K562 (cell line): Measurements from ENCODE around the gene ZER1. TPM values are rescaled to one million over a fixed set of nuclear protein-coding genes. Genes with fewer than 3 reads are reported as not detected.

ENCODE experiments used
- ATAC-seq: fragments of 200-7000 bp; cut with Tn5 transposase; 3 replicates; pipeline ENCODE4 v1.9.1; 2020; ENCODE audit warnings: moderate library complexity
- BruUV-seq: library from RNA; stranded (reverse); fragments of 400-500 nt; replicated peaks from 2 replicates; lab custom pipeline; 2021; lab: Mats Ljungman, UMichigan
- CTCF ChIA-PET: fragments of 300-600 bp; formaldehyde crosslinking; extraction: SDS; loops from one replicate; lab custom pipeline; 2021; ENCODE audit warnings: low intra/inter-chr PET ratio; lab: Yijun Ruan, JAX
- POLR2A ChIA-PET: fragments of 300-600, 350-650 bp; sonication (Branson Sonifier 250); formaldehyde crosslinking; extraction: SDS; loops from one replicate; lab custom pipeline; 2021; ENCODE audit warnings: antibody characterized with exemption, inconsistent platforms; lab: Yijun Ruan, JAX
- DNase-seq, 4 experiments: peaks; one replicate each; pipeline versions ENCODE4 v3.0.0 to v3.0.0-alpha.2; 2011 to 2018; ENCODE audit warnings: low spot score in 3 of 4, mixed read lengths in 3 of 4; ENCODE audit errors: extremely low read depth in 1 of 4
- FAIRE-seq: peaks from 2 replicates; lab custom pipeline; 2011; peaks lifted over from hg19 to GRCh38; lab: Jason Lieb, UNC
- H2AFZ ChIP-seq: 2 replicates; pipeline ENCODE4 v1.6.0; 2011; ENCODE audit warnings: low read depth, low read length, control low read depth, inconsistent platforms
- H3K27ac ChIP-seq: fragments of 200-600 bp; 3 replicates; pipeline ENCODE4 v1.8.0; 2011; ENCODE audit warnings: low read depth, mild to moderate bottlenecking, control low read depth, inconsistent platforms, low read length, moderate library complexity, mixed read lengths; ENCODE audit errors: extremely low read depth
- H3K27me3 ChIP-seq, 2 experiments: fragments of 300-600 bp in 1 of 2; 2 replicates in 1 of 2; 3 replicates in 1 of 2; pipeline versions ENCODE4 v1.6.0 to v1.8.0; 2011; ENCODE audit warnings: inconsistent platforms in 2 of 2, low read length in 2 of 2, mild to moderate bottlenecking in 1 of 2, mixed read lengths in 1 of 2, moderate library complexity in 1 of 2; ENCODE audit not compliant: control insufficient read depth in 2 of 2, insufficient read depth in 2 of 2
- H3K36me3 ChIP-seq: fragments of 300-600 bp; 3 replicates; pipeline ENCODE4 v1.8.0; 2011; ENCODE audit warnings: mild to moderate bottlenecking, low read length, inconsistent platforms; ENCODE audit not compliant: control insufficient read depth, insufficient read depth
- H3K4me1 ChIP-seq, 2 experiments: fragments of 200-600 bp in 1 of 2; replicated peaks in 1 of 2; 2 replicates in 1 of 2; 3 replicates in 1 of 2; pipeline versions ENCODE4 v1.5.1 to v1.8.0; 2011; ENCODE audit warnings: inconsistent platforms in 2 of 2, low read length in 2 of 2, mild to moderate bottlenecking in 1 of 2, mixed read lengths in 1 of 2, moderate library complexity in 1 of 2; ENCODE audit not compliant: control insufficient read depth in 2 of 2, insufficient read depth in 2 of 2
- H3K4me2 ChIP-seq: 2 replicates; pipeline ENCODE4 v1.6.1; 2011; ENCODE audit warnings: low read length, control low read depth, inconsistent platforms, mixed read lengths; ENCODE audit not compliant: insufficient read depth
- H3K4me3 ChIP-seq: fragments of 200-600 bp; sonication (generic), shearing (Covaris generic); 2 replicates; pipeline ENCODE4 v1.5.1; 2016; ENCODE audit warnings: control low read depth, inconsistent platforms
- H3K79me2 ChIP-seq: fragments of 200-600 bp; 3 replicates; pipeline ENCODE4 v1.8.0; 2011; ENCODE audit warnings: low read length, inconsistent platforms; ENCODE audit not compliant: control insufficient read depth, insufficient read depth
- H3K9ac ChIP-seq, 2 experiments: 2 replicates each; pipeline versions ENCODE4 v1.6.0 to v1.6.1; 2011; ENCODE audit warnings: low read depth in 2 of 2, low read length in 2 of 2, control low read depth in 1 of 2, inconsistent platforms in 1 of 2, mild to moderate bottlenecking in 1 of 2, mixed read lengths in 1 of 2; ENCODE audit not compliant: insufficient read depth in 1 of 2
- H3K9me1 ChIP-seq: one replicate; pipeline ENCODE4 v1.6.0; 2011; ENCODE audit warnings: inconsistent platforms, mild to moderate bottlenecking, low read length, moderate library complexity; ENCODE audit not compliant: control insufficient read depth, insufficient read depth
- H3K9me3 ChIP-seq: replicated peaks from 2 replicates; pipeline ENCODE4 v1.5.1; 2011; ENCODE audit warnings: low read depth, low read length, inconsistent platforms; ENCODE audit not compliant: control insufficient read depth, insufficient read depth
- H4K20me1 ChIP-seq: replicated peaks from 2 replicates; pipeline ENCODE4 v1.6.1; 2011; ENCODE audit warnings: low read length, inconsistent platforms, mixed read lengths; ENCODE audit not compliant: control insufficient read depth, insufficient read depth
- HEY1 ChIP-seq: fragments of 250-450 bp; sonication (Bioruptor Pico); IDR thresholded peaks from 2 replicates; pipeline ENCODE4 v1.5.0; 2020; ENCODE audit warnings: mild to moderate bottlenecking, moderate library complexity, borderline replicate concordance
- HIVEP1 ChIP-seq: fragments of 250-450 bp; sonication (Bioruptor Pico); IDR thresholded peaks from 2 replicates; pipeline ENCODE4 v1.4.0; 2020; ENCODE audit warnings: mild to moderate bottlenecking
- HMG20B ChIP-seq: fragments of 250-450 bp; sonication (Bioruptor Pico); IDR thresholded peaks from 2 replicates; pipeline ENCODE4 v1.5.0; 2021; ENCODE audit warnings: mild to moderate bottlenecking
- KLF16 ChIP-seq: IDR thresholded peaks from 2 replicates; pipeline ENCODE4 v1.6.1; 2016; ENCODE audit warnings: antibody characterized with exemption
- POLR2A ChIP-seq: fragments of 450-650 bp; conservative IDR thresholded peaks from 2 replicates; pipeline ENCODE4 v1.6.1; 2016
- PYGO2 ChIP-seq: fragments of 450-650 bp; IDR thresholded peaks from 2 replicates; pipeline ENCODE4 v1.6.1; 2016; ENCODE audit warnings: mild to moderate bottlenecking, missing genetic modification characterization, moderate library complexity, missing compliant biosample characterization
- SAP30 ChIP-seq: fragments of 200-600 bp; sonication (generic); IDR thresholded peaks from 2 replicates; pipeline ENCODE4 v1.6.1; 2012; ENCODE audit warnings: borderline replicate concordance, low read depth, mild to moderate bottlenecking, moderate library complexity, low read length, control low read depth, inconsistent platforms; ENCODE audit not compliant: insufficient read depth, poor library complexity, severe bottlenecking
- SIN3B ChIP-seq: fragments of 450-650 bp; IDR thresholded peaks from 2 replicates; pipeline ENCODE4 v1.6.1; 2017; ENCODE audit warnings: low read depth, mild to moderate bottlenecking, moderate library complexity
- SREBF2 ChIP-seq: sonication (generic); formaldehyde crosslinking; IDR thresholded peaks from 2 replicates; pipeline ENCODE4 v1.4.0; 2020; ENCODE audit warnings: mild to moderate bottlenecking, missing genetic modification reagents
- SRSF1 ChIP-seq: fragments of 200-400 bp; formaldehyde crosslinking; IDR thresholded peaks from 2 replicates; pipeline ENCODE4 v1.6.1; 2017; ENCODE audit warnings: mild to moderate bottlenecking, low read depth, low read length, moderate library complexity
- TRIM24 ChIP-seq, 2 experiments: fragments of 450-650 bp; IDR thresholded peaks; 2 replicates each; pipeline ENCODE4 v1.6.1; 2016
- XRCC4 ChIP-seq: IDR thresholded peaks from one replicate; pipeline ENCODE4 v1.6.1; 2011; ENCODE audit not compliant: insufficient read depth, insufficient read length; ENCODE audit errors: extremely low read depth
- ZFPM2 ChIP-seq: fragments of 250-450 bp; sonication (Bioruptor Pico); IDR thresholded peaks from 2 replicates; pipeline ENCODE4 v1.5.1; 2022; ENCODE audit warnings: mild to moderate bottlenecking
- ZNF41 ChIP-seq: fragments of 250-450 bp; sonication (Bioruptor Pico); conservative IDR thresholded peaks from 2 replicates; pipeline ENCODE4 v1.4.0; 2020; ENCODE audit warnings: mild to moderate bottlenecking
- WGBS: fragments of 100-300 bp; shearing (Covaris generic); methylation state at CpG from one replicate; pipeline ENCODE4 v1.1.6; 2016; ENCODE audit warnings: low coverage, mixed read lengths; ENCODE audit not compliant: insufficient coverage; ENCODE audit errors: missing lambda C conversion rate; 5-methylcytosine and 5-hydroxymethylcytosine counted together
- in situ Hi-C: fragments of 300-500 bp; cut with MboI; formaldehyde crosslinking; loops from 4 replicates; pipeline ENCODE4 v1.15.0; 2018; ENCODE audit warnings: inconsistent platforms, mixed read lengths
- intact Hi-C: fragments of 100-400 bp; cut with micrococcal nuclease; formaldehyde crosslinking; loops from 2 replicates; pipeline ENCODE4 v1.14.2; 2022
- polyA plus RNA-seq, 8 experiments: library from polyadenylated mRNA; depleted of rRNA in 4 of 8; stranded (reverse) in 5 of 8; unstranded in 3 of 8; fragments of >200 nt; fragmentation: Nextera tagmentation in 2 of 8; fragmentation: Illumina TruSeq in 1 of 8; extraction: Ambion mirVana in 2 of 8; extraction: Trizol in 1 of 8; gene quantifications; 2 replicates each; pipeline versions ENCODE4 v1.2.1 to v1.2.3, GENCODE V29; 2011 to 2014; ENCODE audit warnings: inconsistent platforms in 1 of 8, missing spikeins in 1 of 8
- total RNA-seq, 7 experiments: library from RNA; depleted of rRNA in 6 of 7; stranded (reverse); fragments of >200 nt in 6 of 7; fragmentation: Illumina TruSeq in 2 of 7; extraction: Trizol in 2 of 7; gene quantifications; 2 replicates each; pipeline versions ENCODE4 v1.2.1 to v1.2.3, GENCODE V29; 2011 to 2021; ENCODE audit warnings: low replicate concordance in 1 of 7
- TF ChIP-seq, protein P1 (sequence below): sonication (generic); formaldehyde crosslinking; IDR thresholded peaks from 2 replicates; pipeline ENCODE4 v1.8.0; 2022; ENCODE audit warnings: mild to moderate bottlenecking, missing genetic modification reagents
- TF ChIP-seq, protein P2 (sequence below): sonication (generic); IDR thresholded peaks from 2 replicates; pipeline ENCODE4 v1.6.1; 2016
- TF ChIP-seq, protein P3 (sequence below): fragments of 450-650 bp; conservative IDR thresholded peaks from 2 replicates; pipeline ENCODE4 v1.6.1; 2016; ENCODE audit warnings: missing genetic modification characterization, low read depth, mild to moderate bottlenecking, missing compliant biosample characterization, moderate library complexity
- TF ChIP-seq, protein P4 (sequence below): fragments of 450-650 bp; IDR thresholded peaks from 2 replicates; pipeline ENCODE4 v1.6.1; 2016; ENCODE audit warnings: low read depth, mild to moderate bottlenecking, moderate library complexity
- TF ChIP-seq, protein P5 (sequence below): sonication (generic); formaldehyde crosslinking; IDR thresholded peaks from 2 replicates; pipeline ENCODE4 v1.9.0; 2022; ENCODE audit warnings: mild to moderate bottlenecking, missing genetic modification reagents

ZER1 gene
- total and polyA plus RNA-seq, 9 of the 15 experiments (the other 6 are each of a cell fraction or from before 2014, with no cell fraction given): 0.07 to 10.7 (median 6.2) TPM

DNA sequence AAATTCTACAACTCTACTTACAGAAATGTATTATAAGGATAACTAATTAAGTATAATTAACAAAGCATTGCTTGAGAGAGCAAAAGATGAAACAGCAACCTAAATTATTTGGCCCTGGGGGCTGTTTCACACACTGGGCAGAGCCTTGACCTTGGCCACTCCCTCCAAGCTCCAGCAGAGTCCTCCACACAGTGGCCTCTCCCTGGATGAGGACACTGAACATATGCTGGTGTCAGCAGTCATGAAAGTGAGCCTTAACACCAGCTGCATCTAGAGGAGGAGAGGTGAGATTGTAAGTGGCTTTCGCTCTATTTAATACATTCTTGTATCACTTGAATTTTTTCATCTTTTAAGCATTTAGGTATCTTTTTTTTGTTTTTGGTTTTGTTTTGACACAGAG lies 24.5 kb downstream of the ZER1 start:
- no peak overlapping the region for H3K9ac ChIP-seq
- intact Hi-C loops (no loop called here), in situ Hi-C loops (no loop called here)
- CTCF ChIA-PET: interaction anchor here (0.7 kb wide), 1 partner anchor 258 kb away, joined by 3 read pairs; no protein-coding TSS in a partner anchor
- POLR2A ChIA-PET: interaction anchor here (0.6 kb wide), 1 partner anchor 101 kb away, joined by 3 read pairs; no protein-coding TSS in a partner anchor
- no peaks in the 10 kb centered on the region for H3K9me1 ChIP-seq
- H3K9me3 ChIP-seq: no peaks in the 10 kb centered on the region
- no peaks in the 10 kb centered on the region for H3K79me2 ChIP-seq
- 91% methylated on average over 1 of the region's 1 CpG for WGBS
- BruUV-seq: no TSS peak
- no peak overlapping the region for H2AFZ ChIP-seq
- peaks cover 0 to 10% of the 10 kb centered on the region in 2 experiments; a peak in 2 of 5 replicates for H3K4me1 ChIP-seq
- H4K20me1 ChIP-seq: no peaks in the 10 kb centered on the region
- TF ChIP-seq, protein P1, sequence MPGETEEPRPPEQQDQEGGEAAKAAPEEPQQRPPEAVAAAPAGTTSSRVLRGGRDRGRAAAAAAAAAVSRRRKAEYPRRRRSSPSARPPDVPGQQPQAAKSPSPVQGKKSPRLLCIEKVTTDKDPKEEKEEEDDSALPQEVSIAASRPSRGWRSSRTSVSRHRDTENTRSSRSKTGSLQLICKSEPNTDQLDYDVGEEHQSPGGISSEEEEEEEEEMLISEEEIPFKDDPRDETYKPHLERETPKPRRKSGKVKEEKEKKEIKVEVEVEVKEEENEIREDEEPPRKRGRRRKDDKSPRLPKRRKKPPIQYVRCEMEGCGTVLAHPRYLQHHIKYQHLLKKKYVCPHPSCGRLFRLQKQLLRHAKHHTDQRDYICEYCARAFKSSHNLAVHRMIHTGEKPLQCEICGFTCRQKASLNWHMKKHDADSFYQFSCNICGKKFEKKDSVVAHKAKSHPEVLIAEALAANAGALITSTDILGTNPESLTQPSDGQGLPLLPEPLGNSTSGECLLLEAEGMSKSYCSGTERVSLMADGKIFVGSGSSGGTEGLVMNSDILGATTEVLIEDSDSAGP (CRISPR knock-in tag): no peak
- TF ChIP-seq KLF16: no peak
- TF ChIP-seq, protein P2, sequence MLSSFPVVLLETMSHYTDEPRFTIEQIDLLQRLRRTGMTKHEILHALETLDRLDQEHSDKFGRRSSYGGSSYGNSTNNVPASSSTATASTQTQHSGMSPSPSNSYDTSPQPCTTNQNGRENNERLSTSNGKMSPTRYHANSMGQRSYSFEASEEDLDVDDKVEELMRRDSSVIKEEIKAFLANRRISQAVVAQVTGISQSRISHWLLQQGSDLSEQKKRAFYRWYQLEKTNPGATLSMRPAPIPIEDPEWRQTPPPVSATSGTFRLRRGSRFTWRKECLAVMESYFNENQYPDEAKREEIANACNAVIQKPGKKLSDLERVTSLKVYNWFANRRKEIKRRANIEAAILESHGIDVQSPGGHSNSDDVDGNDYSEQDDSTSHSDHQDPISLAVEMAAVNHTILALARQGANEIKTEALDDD: no peak
- TF ChIP-seq XRCC4: no peak
- no peak for TF ChIP-seq ZFPM2
- no peak for TF ChIP-seq SRSF1
- no peak for TF ChIP-seq HEY1 (CRISPR knock-in tag)
- TF ChIP-seq HMG20B (CRISPR knock-in tag): no peak
- TF ChIP-seq TRIM24 (IDR thresholded peaks at IDR 0.05): no peak
- no peak for TF ChIP-seq SAP30
- TF ChIP-seq HIVEP1 (CRISPR knock-in tag): no peak
- TF ChIP-seq, protein P3, sequence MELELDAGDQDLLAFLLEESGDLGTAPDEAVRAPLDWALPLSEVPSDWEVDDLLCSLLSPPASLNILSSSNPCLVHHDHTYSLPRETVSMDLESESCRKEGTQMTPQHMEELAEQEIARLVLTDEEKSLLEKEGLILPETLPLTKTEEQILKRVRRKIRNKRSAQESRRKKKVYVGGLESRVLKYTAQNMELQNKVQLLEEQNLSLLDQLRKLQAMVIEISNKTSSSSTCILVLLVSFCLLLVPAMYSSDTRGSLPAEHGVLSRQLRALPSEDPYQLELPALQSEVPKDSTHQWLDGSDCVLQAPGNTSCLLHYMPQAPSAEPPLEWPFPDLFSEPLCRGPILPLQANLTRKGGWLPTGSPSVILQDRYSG (tag): no peak
- TF ChIP-seq SIN3B: no peak
- no peak for TF ChIP-seq POLR2A
- TF ChIP-seq ZNF41 (CRISPR knock-in tag): no peak
- TF ChIP-seq SREBF2 (CRISPR knock-in tag): no peak
- TF ChIP-seq PYGO2 (tag): no peak
- TF ChIP-seq, protein P4, sequence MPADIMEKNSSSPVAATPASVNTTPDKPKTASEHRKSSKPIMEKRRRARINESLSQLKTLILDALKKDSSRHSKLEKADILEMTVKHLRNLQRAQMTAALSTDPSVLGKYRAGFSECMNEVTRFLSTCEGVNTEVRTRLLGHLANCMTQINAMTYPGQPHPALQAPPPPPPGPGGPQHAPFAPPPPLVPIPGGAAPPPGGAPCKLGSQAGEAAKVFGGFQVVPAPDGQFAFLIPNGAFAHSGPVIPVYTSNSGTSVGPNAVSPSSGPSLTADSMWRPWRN: no peak
- TF ChIP-seq, protein P5, sequence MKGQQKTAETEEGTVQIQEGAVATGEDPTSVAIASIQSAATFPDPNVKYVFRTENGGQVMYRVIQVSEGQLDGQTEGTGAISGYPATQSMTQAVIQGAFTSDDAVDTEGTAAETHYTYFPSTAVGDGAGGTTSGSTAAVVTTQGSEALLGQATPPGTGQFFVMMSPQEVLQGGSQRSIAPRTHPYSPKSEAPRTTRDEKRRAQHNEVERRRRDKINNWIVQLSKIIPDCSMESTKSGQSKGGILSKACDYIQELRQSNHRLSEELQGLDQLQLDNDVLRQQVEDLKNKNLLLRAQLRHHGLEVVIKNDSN (CRISPR knock-in tag): no peak
- TF ChIP-seq, all 486 proteins: peak for 0
- H3K4me3 ChIP-seq: no peak overlapping the region
- H3K4me2 ChIP-seq: no peak overlapping the region
- ATAC-seq (peak; percentile 84), FAIRE-seq (peak; percentile 44), DNase-seq (no peak)
- H3K27ac ChIP-seq: no peak overlapping the region
- H3K36me3 ChIP-seq: peaks cover 2% of the 10 kb centered on the region; the same call in 1 of the 3 replicates
- H3K27me3 ChIP-seq: no peaks in the 10 kb centered on the region
